Progenitor cell of endocrine pancreas (in vitro differentiated cells): ENCODE measurements around the gene PCNP. TPM values are rescaled to one million over a fixed set of nuclear protein-coding genes. Genes with fewer than 3 reads are reported as not detected.
A peak's percentile ranks its signal among the peaks of the same experiment; 100 is the strongest.
"Not testable (repeated sequence)": the region's sequence is repeated elsewhere in the genome, so short reads cannot be mapped to it uniquely, and the experiment has no call there.

Source experiments
- DNase-seq: peaks from one replicate; pipeline ENCODE4 v3.0.0; 2021; ENCODE audit warnings: low spot score; ENCODE audit not compliant: unreplicated experiment
- H3K27ac Mint-ChIP-seq: 2 replicates; pipeline ENCODE4 v1.8.0; 2021; ENCODE audit warnings: mild to moderate bottlenecking, moderate library complexity, mixed read lengths
- H3K27me3 Mint-ChIP-seq: 2 replicates; pipeline ENCODE4 v1.8.0; 2021; ENCODE audit warnings: mixed read lengths
- H3K36me3 Mint-ChIP-seq: 2 replicates; pipeline ENCODE4 v1.8.0; 2022; ENCODE audit warnings: mixed read lengths; ENCODE audit not compliant: insufficient read depth
- H3K4me1 Mint-ChIP-seq: 2 replicates; pipeline ENCODE4 v1.8.0; 2021; ENCODE audit warnings: low read depth, mixed read lengths
- H3K4me3 Mint-ChIP-seq: 2 replicates; pipeline ENCODE4 v1.8.0; 2021; ENCODE audit warnings: low read depth, mild to moderate bottlenecking, moderate library complexity, mixed read lengths
- H3K9me3 Mint-ChIP-seq: 2 replicates; pipeline ENCODE4 v1.8.0; 2021; ENCODE audit warnings: low read depth, mixed read lengths
- CTCF ChIP-seq: fragments of 200-600 bp; sonication (generic); IDR thresholded peaks from one replicate; pipeline ENCODE4 v1.5.0; 2021; ENCODE audit warnings: antibody characterized with exemption, mild to moderate bottlenecking; ENCODE audit not compliant: unreplicated experiment
- total RNA-seq: library from RNA; stranded (reverse); gene quantifications from 2 replicates; pipeline ENCODE4 v1.2.1, GENCODE V29; 2021

PCNP gene
- total RNA-seq, 1 donor from 2014 or later: 154 TPM

- H3K4me3 Mint-ChIP-seq: no peak overlapping the region
- no peaks in the 10 kb centered on the region for H3K9me3 Mint-ChIP-seq
- no peaks in the 10 kb centered on the region for H3K4me1 Mint-ChIP-seq
- no peak for TF ChIP-seq CTCF
- no peak for DNase-seq
- no peak overlapping the region for H3K27ac Mint-ChIP-seq
- H3K27me3 Mint-ChIP-seq: no peaks in the 10 kb centered on the region
- H3K36me3 Mint-ChIP-seq: no peaks in the 10 kb centered on the region
Observed at GRCh38 chr3:101542957-101543356, 31.0 kb upstream of the PCNP start.

GRCh38 chr3:101544161-101544850 lies 29.7 kb upstream of the PCNP start:
- TF ChIP-seq CTCF: peak; percentile 26
- Mint-ChIP-seq H3K9me3 (no peaks in the 10 kb centered on the region), H3K4me1 (peaks cover 2% of the 10 kb centered on the region), H3K27me3 (no peaks in the 10 kb centered on the region), H3K36me3 (no peaks in the 10 kb centered on the region), H3K4me3 (no peak overlapping the region), H3K27ac (no peak overlapping the region)
- DNase-seq: no peak

- H3K4me1 Mint-ChIP-seq: peaks cover 2% of the 10 kb centered on the region
- TF ChIP-seq CTCF: no peak
- no peaks in the 10 kb centered on the region for H3K36me3 Mint-ChIP-seq
- H3K27ac Mint-ChIP-seq: no peak overlapping the region
- no peak for DNase-seq
- H3K4me3 Mint-ChIP-seq: no peak overlapping the region
- H3K27me3 Mint-ChIP-seq: no peaks in the 10 kb centered on the region
- peaks cover 3% of the 10 kb centered on the region for H3K9me3 Mint-ChIP-seq
Observed at GRCh38 chr3:101548527-101549105, 25.4 kb upstream of the PCNP start.

GRCh38 chr3:101549473-101549872 lies 24.5 kb upstream of the PCNP start:
- Mint-ChIP-seq H3K36me3 (no peaks in the 10 kb centered on the region), H3K9me3 (peaks cover 3% of the 10 kb centered on the region), H3K27me3 (no peaks in the 10 kb centered on the region), H3K4me1 (peaks cover 2% of the 10 kb centered on the region), H3K27ac (no peak overlapping the region), H3K4me3 (no peak overlapping the region)
- TF ChIP-seq CTCF: no peak
- no peak for DNase-seq

- not testable (repeated sequence) for H3K27ac Mint-ChIP-seq, H3K4me1 Mint-ChIP-seq, H3K27me3 Mint-ChIP-seq, H3K4me3 Mint-ChIP-seq, H3K36me3 Mint-ChIP-seq, DNase-seq, H3K9me3 Mint-ChIP-seq
Observed at GRCh38 chr3:101551359-101552081, 22.5 kb upstream of the PCNP start.

GRCh38 chr3:101553381-101553780 lies 20.6 kb upstream of the PCNP start:
- peaks cover 10% of the 10 kb centered on the region for H3K27me3 Mint-ChIP-seq
- H3K36me3 Mint-ChIP-seq, H3K4me1 Mint-ChIP-seq, H3K9me3 Mint-ChIP-seq, H3K27ac Mint-ChIP-seq, DNase-seq, H3K4me3 Mint-ChIP-seq: not testable (repeated sequence)
